Measurements from ENCODE around the gene CLNK.

Gene CLNK

DNA sequence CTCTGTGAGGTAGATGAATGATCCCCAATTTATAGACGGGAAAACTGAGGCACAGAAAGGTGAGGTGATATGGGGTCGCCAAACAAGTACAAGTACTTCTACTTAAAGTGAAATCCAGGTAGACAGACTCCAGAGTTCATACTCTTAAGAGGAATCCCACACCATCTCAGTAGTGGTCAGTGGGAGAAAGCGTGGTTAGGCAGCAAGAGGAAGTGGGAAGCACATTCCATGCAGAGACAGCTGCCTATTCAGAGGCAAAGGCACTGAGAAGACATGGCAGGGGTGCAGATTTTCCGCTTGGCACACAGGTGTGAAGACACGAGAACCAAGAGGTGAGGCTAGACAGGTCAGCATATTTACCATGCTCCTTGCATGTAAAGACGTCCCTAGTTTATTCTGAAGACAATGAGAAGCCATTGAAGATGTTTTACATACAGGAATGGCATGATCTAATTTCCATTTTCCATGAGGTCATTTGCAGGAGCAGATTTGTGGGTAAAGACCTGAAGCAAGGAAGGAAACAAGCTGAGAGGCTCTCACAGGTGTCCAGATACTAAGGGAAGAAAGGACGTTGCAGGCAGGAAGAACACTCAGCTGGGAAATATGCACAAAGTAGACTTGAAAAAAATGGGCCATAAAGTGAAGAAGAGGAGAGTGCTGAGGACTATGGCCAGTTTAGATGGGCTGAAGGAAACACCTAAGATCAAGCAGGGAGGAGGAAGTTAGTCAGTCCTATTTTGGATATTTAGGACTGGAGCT is 17.3 kb upstream of the CLNK start:
- DNase-seq (ENCODE audit: low spot score) = no peak

DNA sequence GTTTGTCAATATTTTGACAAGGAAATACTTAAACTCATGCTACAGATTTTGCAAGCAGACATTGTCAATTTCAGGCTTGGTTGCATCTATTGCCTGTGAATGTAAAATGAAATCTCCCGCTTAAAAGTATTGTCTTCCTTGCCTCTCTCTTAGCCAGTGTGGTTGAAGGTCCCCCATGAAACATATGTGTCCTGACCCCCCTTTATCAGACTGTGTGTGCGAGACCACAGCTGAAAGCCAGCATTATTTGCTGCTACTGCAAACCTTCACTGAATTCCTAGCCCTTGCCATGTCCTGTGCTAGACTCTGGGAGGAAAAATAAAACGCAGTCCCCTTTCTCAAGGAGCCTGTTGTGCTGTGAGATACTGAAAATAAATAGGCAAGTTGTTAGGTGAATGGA is 16.6 kb upstream of the CLNK start:
- DNase-seq (ENCODE audit: low spot score) = no peak

GRCh38 chr4:10698172-10698571 is 13.6 kb upstream of the CLNK start:
- DNase-seq (ENCODE audit: low spot score) = no peak

GRCh38 chr4:10697086-10697485 is 12.5 kb upstream of the CLNK start:
- DNase-seq (ENCODE audit: low spot score) = no peak

GRCh38 chr4:10696253-10696652 is 11.7 kb upstream of the CLNK start:
- DNase-seq (ENCODE audit: low spot score) = no peak

DNA sequence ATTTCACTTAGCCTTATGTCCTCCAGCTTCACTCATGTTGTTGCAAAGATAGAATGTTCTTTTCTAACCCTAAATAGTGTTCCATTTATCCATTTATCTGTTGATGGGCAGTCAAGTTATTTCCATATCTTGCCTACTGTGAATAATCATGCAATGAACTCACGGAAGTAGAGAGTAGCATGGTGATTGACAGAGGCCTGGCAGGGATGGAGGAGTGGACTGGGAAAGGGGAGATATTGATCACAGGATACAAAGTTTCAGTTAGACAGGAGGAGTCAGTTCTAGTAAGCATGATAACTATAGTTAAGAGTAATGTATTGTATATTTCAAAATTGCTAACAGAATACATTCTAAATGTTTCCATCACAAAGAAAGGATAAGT is 10.3 kb upstream of the CLNK start:
- DNase-seq (ENCODE audit: low spot score) = no peak

DNA sequence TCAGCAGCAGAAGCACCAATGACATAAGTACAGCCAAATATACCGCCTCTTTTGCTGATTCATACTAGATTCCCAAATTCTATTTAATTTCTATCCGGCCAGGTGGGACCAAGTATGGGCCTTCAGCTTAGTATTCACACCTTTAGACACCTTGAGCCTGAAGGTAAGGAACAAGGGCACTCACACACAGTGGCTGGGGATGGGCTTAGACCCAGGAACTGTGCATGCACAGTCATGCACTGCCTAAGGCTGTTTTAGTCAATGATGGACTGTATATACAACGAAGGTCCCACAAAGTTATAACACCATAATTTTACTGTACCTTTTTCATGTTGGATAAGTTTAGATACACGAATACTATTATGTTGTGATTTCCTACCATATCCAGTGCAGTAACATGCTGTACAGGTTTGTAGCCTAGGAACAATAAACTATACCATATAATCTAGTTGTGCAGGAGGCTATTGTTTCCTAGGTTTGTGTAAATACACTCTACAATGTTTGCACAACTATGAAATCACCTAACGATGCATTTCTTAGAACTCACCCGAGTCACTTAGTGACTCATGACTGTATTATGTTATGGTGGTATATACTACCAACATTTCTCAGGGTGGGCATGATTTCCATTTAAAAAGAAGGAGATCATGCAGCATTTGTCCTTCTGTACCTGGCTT is 9.7 kb upstream of the CLNK start:
- DNase-seq (ENCODE audit: low spot score) = no peak

GRCh38 chr4:10691651-10692050 is 7.1 kb upstream of the CLNK start:
- DNase-seq (ENCODE audit: low spot score) = no peak

GRCh38 chr4:10690185-10690907 is 5.8 kb upstream of the CLNK start:
- no peak for DNase-seq (ENCODE audit: low spot score)

- no peak for DNase-seq (ENCODE audit: low spot score)
Measured at GRCh38 chr4:10688846-10689245, 4.3 kb upstream of the CLNK start.

- DNase-seq (ENCODE audit: low spot score) = no peak
Measured at GRCh38 chr4:10688022-10688421, 3.5 kb upstream of the CLNK start.

DNA sequence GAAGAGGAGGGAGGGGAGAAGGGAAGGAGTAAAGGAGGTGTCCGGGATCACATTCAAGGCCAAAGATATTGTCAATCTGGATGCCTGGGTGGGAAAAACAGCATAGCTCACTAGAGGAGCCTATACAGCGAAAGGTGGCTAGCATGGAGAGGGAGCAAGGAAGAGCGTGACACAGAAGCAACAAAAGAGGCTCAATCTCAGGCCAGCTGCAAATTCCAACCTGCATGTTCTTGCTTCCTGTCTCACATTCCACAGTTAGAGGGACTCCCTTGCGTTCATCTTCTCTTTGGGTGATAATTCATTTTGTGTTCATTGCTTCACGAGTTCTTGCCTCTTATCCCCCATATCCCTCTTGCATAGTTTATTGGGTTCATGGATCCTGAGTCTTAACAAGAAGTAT is 3.0 kb upstream of the CLNK start:
- no peak for DNase-seq (ENCODE audit: low spot score)

GRCh38 chr4:10682397-10682796 is 2.2 kb downstream of the CLNK start:
- no peak for DNase-seq (ENCODE audit: low spot score)

GRCh38 chr4:10677796-10678497 is 6.6 kb downstream of the CLNK start:
- DNase-seq (ENCODE audit: low spot score) = peak; percentile 28

- DNase-seq (ENCODE audit: low spot score) = no peak
Measured at GRCh38 chr4:10673817-10674369, 10.7 kb downstream of the CLNK start.

- DNase-seq (ENCODE audit: low spot score) = no peak
Measured at GRCh38 chr4:10672379-10672778, 12.2 kb downstream of the CLNK start.

GRCh38 chr4:10671799-10672198 is 12.8 kb downstream of the CLNK start:
- DNase-seq (ENCODE audit: low spot score) = no peak

GRCh38 chr4:10671366-10671765 is 13.2 kb downstream of the CLNK start:
- no peak for DNase-seq (ENCODE audit: low spot score)

- no peak for DNase-seq (ENCODE audit: low spot score)
Measured at GRCh38 chr4:10670321-10670720, 14.2 kb downstream of the CLNK start.

- DNase-seq (ENCODE audit: low spot score) = no peak
Measured at GRCh38 chr4:10667701-10668326, 16.8 kb downstream of the CLNK start.

GRCh38 chr4:10666616-10667015 is 18.0 kb downstream of the CLNK start:
- no peak for DNase-seq (ENCODE audit: low spot score)

GRCh38 chr4:10664408-10664807 is 20.2 kb downstream of the CLNK start:
- peak; percentile 17 for DNase-seq (ENCODE audit: low spot score)

Measured in pons (tissue), 1 donor.